GM19328 (cell line): ENCODE results near the gene GADD45B.
"Not testable (repeated sequence)": the region's sequence is repeated elsewhere in the genome, so short reads cannot be mapped to it uniquely, and the experiment has no call there.

Experiments
- ATAC-seq: cut with Tn5 transposase; IDR thresholded peaks from one replicate; pipeline ENCODE4 v1.9.1; 2021; ENCODE audit warnings: mild to moderate bottlenecking, moderate library complexity; ENCODE audit not compliant: unreplicated experiment

Gene GADD45B

GRCh38 chr19:2464389-2464788 lies 11.5 kb upstream of the GADD45B start:
- no peak for ATAC-seq

GRCh38 chr19:2468596-2468995 lies 7.3 kb upstream of the GADD45B start:
- ATAC-seq = no peak

- ATAC-seq = no peak
These were observed 6.6 kb upstream of the GADD45B start for GRCh38 chr19:2469102-2469914.

DNA sequence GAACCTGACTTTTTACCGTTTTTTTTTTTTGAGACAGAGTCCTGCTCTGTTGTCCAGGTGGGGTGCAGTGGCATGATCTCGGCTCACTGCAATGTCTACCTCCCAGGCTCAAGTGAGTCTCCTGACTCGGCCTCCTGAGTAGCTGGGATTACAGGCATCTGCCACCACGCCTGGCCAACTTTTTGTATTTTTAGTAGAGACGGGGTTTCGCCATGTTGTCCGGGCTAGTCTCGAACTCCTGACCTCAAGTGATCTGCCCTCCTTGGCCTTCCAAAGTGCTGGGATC lies 6.1 kb upstream of the GADD45B start:
- not testable (repeated sequence) for ATAC-seq

DNA sequence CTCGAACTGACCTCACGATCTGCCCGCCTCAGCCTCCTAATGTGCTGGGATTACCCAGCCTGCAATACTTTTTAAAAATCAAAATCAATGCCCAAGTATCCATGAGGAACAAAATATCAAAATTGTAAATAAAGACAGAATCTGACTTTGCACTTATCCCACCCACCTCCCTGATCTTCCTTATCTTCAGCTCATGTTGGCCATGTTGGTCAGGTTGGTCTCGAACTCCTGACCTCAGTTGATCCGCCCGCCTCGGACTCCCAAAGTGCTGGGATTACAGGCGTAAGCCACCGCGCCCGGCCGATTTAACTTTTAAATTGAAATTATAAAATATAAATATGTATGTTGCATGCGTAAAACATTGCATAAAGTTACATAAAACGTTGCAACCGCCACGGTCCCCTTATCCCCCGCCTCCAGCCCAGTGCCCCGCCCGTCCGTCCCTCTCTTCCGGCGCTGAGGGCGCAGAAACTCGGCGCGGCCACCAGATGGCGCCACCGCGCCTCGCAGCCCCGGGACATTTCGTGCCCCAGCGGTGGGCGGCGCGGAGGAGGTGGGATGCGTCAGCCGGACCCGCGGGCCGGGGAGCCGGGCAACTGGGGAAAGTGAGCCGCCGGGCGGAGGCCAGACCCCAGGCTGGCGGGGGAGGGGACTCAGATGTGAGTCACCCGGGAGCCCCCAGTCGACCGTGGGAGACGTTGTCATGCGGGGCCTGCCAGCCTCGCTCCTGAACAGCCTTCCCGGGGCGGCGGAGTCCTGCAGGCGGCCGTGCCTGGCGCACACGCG lies 1.5 kb upstream of the GADD45B start:
- peak; percentile 38 for ATAC-seq

DNA sequence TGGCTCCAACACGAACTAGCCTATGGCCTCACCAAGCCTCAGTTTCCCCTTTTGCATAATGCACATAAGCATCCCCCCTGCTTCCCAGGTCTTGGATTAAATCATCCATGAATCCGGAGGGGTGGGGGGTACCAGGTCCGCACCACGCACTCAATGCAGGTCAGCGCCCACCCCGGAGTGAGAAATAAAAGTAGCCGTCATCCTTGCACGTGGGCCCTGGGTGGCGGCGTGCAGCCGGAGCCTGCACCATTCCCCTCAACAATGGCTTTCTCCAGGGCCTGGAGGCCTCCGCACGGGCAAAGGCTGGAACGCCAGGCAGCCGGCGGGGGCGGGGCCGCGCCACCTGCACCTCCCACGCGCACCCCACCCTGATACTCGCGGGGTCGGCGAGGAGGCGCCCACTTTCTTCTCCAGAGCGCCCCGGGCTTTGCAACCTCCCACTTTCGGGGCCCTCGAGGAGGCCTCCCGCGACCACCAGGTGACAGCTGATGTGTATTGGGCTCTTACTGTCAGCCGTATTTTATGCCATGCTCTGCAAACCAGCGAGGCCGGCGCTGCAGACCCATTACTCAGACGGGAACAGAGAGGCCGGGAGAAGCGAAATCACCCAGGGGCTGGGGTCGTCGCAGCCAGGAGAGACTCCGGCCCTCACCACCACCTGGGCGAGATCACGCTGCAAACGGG lies 767 bp upstream of the GADD45B start:
- peak; percentile 0 for ATAC-seq

DNA sequence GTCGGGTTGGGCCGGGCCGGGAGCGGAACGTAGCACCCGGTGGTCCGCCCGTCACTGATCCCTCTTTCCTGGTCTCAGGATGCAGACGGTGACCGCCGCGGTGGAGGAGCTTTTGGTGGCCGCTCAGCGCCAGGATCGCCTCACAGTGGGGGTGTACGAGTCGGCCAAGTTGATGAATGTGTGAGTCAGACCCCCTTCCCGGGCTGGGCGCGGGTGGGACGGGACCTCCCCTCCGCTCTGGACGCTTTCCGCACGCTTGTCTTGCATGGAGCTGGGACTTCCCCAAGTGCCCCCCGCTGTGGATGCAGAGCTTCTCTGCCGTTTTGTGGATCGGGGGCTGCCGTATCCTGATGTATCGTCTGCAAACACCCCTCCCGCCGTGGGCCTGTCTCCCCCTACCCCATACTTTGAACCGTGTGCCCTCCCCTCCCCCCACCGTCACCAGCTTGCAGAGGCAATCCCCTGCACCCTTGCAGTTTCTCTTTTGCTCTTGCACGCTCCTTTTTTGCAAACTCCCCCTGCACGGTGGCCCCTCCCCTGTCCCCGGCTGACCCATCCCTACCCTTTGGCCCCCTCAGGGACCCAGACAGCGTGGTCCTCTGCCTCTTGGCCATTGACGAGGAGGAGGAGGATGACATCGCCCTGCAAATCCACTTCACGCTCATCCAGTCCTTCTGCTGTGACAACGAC lies 669 bp downstream of the GADD45B start:
- ATAC-seq = no peak

GRCh38 chr19:2477141-2477710 lies 1.3 kb downstream of the GADD45B start:
- ATAC-seq = no peak

GRCh38 chr19:2477732-2478191 lies 1.8 kb downstream of the GADD45B start:
- no peak for ATAC-seq

DNA sequence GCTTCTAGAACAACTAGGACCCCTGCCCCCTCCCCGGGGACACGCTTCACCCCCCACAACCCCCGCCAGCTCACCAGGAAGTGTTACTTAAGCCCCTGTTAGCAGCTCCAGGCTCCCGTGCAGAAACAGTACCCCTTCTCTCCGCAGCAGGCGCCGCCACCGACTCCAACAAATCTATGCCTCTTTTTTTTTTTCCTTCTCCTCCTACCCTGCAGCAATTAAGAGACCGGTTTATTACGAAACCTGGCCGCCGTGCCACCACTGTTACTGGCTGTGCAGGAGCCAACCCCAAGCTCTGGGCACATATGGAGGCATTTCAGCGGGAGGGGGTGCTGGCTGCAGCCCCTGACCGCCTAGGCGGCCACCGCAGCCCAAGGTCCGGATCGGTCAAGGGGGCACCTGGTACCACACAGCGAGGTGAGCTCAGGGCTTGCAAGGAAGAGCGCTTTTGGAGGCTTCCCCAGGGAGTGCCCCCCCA lies 2.4 kb downstream of the GADD45B start:
- ATAC-seq = no peak

GRCh38 chr19:2478756-2479555 lies 3.0 kb downstream of the GADD45B start:
- no peak for ATAC-seq

- ATAC-seq = no peak
These were observed 3.7 kb downstream of the GADD45B start for GRCh38 chr19:2479556-2480194.

DNA sequence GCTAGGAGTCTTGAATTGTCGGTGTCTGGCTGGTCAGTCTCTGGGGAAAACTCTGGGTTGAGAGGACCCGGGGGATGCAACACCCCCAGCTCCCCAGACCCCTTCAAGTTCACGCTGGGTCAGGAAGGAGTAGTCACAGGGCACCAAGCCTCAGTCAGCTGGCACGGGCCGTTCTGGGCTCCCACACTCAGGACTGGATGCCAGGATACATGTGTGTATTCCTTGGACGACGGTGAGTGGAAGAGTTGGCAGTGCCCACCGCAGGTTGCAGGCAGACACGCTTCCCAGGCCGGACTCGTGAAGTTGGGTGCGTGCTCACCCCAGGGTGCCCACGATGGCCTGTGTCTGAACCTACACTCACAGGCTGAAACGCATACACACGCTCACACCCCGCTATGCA lies 5.5 kb downstream of the GADD45B start:
- ATAC-seq = no peak

- no peak for ATAC-seq
These were observed 6.6 kb downstream of the GADD45B start for GRCh38 chr19:2482354-2483038.

- ATAC-seq = no peak
These were observed 7.2 kb downstream of the GADD45B start for GRCh38 chr19:2483084-2483483.

DNA sequence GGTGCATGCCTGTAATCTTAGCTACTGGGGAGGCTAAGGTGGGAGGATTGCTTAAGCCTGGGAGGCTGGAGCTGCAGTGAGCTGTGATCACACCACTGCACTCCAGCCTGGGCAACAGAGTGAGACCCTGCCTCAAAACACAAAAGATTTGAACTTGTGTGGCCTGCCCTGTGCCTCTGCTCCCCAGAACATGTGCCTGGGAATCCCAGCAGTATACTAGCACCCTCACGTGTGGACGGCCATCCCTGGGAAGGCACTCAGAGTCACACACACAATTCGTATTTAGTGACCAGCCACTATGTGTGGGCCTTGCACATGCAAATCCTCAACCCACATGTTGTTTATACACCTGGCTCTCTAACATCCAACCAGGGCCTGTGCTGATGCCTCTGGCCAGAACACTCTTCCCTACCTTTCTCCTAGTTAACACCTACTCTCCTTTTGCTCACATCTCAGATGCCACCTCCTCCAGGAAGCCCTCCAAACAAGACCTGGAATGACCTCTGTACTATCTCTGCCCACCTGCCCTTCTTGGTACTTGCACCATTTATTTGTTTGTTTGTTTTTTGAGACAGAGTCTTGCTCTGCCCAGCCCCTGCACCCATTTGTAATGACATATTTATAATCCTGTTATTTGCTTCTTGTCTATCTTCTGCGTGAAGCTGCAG lies 7.7 kb downstream of the GADD45B start:
- no peak for ATAC-seq

GRCh38 chr19:2484178-2484937 lies 8.4 kb downstream of the GADD45B start:
- no peak for ATAC-seq

DNA sequence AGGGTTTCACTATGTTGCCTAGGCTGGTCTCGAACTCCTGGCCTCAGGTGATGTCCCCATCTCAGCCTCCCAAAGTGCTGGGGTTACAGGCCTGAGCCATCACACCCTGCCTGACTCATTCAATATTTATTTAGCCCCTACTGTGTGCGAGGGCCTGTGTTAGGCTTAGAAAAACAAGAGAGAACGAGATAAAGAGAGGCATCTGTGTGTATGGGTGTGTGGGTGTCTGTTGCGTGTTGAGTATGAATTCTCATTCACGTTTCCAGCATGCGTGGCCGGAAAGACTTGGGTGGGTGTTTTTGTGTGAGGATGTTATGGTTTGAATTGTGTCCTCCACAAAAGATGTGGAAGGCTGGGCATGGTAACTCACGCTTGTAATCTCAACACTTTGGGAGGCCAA lies 9.5 kb downstream of the GADD45B start:
- ATAC-seq = no peak
